IPS-18c (cell line): ENCODE results near the gene CPLX1.

Experiments used
- H3K4me3 ChIP-seq: 2 replicates; pipeline ENCODE4 v1.7.0; 2013; ENCODE audit warnings: low read depth, mild to moderate bottlenecking, low read length, moderate library complexity; ENCODE audit not compliant: insufficient read depth
- H3K9me3 ChIP-seq: one replicate; pipeline ENCODE4 v1.6.1; 2013; ENCODE audit warnings: mild to moderate bottlenecking, low read length, moderate library complexity; ENCODE audit not compliant: control insufficient read depth, insufficient read depth

Gene CPLX1

DNA sequence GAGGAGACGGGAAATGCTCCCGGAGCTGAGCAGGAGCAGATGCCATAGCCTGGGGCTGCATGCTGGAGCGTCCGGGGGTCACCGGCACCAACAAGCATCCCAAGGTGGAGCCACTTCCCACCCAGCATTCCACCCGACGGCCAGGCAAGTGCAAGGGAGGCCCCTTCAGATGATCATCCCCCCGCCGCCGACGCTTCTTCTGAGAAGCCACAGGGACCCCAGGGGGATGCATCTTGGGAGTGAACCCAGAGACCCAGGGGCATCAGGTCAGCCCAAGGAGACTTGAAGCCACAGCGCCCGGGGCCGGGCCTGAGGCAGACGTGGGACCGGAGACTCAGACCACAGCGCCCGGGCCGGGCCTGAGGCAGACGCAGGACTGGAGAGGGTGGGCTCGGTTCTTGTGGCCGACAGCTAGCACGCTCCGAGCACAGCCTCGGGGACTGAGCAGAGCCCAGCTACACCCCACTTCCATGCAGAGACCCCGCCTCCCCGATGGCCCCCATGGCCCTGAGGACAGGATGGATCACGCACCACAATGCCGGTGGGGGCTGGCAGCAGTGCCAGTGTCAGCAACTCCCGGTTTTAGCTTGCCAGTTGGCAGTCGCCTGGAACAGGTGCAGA, 33.0 kb upstream of the CPLX1 start:
- H3K9me3 ChIP-seq: no peaks in the 10 kb centered on the region
- no peak overlapping the region for H3K4me3 ChIP-seq

DNA sequence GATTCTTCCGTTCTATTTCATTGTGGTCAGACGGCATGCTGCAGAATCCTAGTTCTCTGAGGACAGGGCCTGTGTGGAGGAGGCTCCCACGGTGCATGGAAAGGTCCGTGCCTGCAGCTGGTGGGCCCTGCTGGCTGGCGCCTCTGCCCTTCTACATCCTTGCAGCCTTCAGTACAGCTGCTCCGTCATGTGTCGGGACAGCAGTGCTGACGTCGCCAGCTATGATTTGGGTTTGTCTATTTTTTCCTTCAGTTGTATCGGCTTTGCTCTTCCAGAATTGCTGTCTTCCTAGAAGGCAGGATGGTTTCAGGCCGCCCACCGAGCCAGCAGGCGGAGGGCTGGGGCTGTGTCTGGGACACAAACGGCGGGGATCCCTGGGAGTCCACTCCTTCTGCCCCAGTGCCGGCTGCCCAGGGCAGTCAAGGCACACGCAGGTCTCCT, 32.1 kb upstream of the CPLX1 start:
- H3K4me3 ChIP-seq: no peak overlapping the region
- H3K9me3 ChIP-seq: no peaks in the 10 kb centered on the region

- H3K4me3 ChIP-seq: no peak overlapping the region
- no peaks in the 10 kb centered on the region for H3K9me3 ChIP-seq
These were observed 31.5 kb upstream of the CPLX1 start for GRCh38 chr4:857461-857860.

GRCh38 chr4:856225-856901, 30.4 kb upstream of the CPLX1 start:
- Histone ChIP-seq H3K9me3 (no peaks in the 10 kb centered on the region), H3K4me3 (no peak overlapping the region)

GRCh38 chr4:855880-856224, 29.9 kb upstream of the CPLX1 start:
- H3K4me3 ChIP-seq: no peak overlapping the region
- H3K9me3 ChIP-seq: no peaks in the 10 kb centered on the region

GRCh38 chr4:854356-854755, 28.4 kb upstream of the CPLX1 start:
- no peak overlapping the region for H3K4me3 ChIP-seq
- H3K9me3 ChIP-seq: no peaks in the 10 kb centered on the region

DNA sequence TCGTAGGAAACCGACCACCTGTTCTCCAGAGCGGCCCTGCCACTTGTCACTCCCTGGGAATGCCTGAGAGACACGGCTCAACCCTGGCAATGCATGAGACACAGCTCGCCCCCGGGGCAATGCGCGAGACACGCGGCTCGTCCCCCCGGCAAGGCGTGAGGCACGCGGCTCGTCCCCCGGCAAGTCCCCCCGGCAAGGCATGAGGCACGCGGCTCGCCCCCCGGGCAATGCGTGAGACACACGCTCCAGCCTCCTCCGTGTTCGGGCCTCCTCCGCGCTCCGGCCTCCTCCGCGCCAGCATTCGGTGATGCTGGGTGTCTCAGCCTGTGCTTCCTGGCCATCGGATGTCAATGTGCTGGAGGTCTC, 27.5 kb upstream of the CPLX1 start:
- Histone ChIP-seq H3K4me3 (no peak overlapping the region), H3K9me3 (no peaks in the 10 kb centered on the region)

DNA sequence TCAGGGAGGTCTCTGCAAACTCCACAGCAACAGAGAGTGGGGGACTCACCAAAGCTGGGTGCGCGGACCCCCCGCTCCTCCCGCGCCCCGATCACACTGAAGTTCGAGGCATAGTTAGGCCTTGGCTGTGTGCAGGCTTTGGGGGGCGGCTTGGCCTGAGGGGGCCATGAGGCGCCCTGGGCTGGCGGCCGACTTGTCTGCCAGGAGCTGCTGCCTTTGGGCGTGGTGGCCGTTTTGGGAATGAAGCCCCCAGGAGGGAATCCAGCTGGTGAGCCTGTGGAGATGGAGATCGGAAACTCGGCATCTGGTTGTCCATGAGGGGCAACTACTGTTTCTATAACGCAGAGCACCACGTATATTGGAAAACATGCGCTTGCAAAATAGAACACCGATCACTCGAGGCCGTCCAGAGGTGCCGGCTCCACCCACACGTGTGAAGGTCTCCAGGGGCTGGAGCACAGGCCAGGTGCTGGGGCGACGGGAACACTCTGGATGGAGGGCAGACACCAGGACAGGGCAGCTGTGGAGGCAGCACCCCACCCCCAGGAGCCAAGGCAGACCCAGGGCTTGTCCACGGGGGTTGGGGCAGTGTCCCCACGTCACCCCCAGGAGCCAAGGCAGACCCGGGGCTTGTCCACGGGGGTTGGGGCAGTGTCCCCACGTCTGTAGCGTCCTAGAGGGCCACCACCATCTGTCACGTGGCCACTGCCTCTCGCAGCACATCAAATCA, 25.9 kb upstream of the CPLX1 start:
- no peak overlapping the region for H3K4me3 ChIP-seq
- no peaks in the 10 kb centered on the region for H3K9me3 ChIP-seq

DNA sequence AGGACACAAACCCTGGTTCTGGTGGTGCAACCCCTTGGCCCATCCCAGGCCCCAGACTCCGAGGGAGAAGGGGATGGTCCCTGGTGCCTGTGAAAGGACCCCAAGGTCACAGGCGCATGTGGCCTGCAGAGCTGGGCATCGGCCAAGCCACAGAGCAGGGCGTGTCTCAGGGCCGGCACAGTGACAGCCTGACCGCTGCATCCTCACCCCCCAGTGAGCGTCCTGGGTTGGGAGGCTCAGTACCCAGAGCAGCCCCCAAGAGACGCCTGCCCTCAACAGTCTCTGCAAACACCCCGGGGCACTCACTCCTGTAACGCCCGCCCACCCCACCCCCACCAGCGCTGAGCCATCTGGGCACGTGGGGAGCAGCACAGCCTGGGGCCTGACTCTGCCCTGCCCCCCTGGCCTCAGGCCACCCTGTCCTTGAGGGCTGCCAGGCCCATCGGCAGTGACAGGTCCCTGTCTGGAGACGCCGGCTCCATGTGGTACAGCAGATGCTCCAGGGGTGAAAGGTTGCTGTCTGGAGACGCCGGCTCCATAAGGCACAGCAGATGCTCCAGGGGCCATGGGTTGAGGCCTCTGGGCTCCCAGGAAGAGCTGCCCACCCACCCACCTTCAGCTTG, 24.5 kb upstream of the CPLX1 start:
- H3K9me3 ChIP-seq: no peaks in the 10 kb centered on the region
- H3K4me3 ChIP-seq: no peak overlapping the region

- Histone ChIP-seq H3K9me3 (no peaks in the 10 kb centered on the region), H3K4me3 (no peak overlapping the region)
These were observed 23.7 kb upstream of the CPLX1 start for GRCh38 chr4:849478-850175.

DNA sequence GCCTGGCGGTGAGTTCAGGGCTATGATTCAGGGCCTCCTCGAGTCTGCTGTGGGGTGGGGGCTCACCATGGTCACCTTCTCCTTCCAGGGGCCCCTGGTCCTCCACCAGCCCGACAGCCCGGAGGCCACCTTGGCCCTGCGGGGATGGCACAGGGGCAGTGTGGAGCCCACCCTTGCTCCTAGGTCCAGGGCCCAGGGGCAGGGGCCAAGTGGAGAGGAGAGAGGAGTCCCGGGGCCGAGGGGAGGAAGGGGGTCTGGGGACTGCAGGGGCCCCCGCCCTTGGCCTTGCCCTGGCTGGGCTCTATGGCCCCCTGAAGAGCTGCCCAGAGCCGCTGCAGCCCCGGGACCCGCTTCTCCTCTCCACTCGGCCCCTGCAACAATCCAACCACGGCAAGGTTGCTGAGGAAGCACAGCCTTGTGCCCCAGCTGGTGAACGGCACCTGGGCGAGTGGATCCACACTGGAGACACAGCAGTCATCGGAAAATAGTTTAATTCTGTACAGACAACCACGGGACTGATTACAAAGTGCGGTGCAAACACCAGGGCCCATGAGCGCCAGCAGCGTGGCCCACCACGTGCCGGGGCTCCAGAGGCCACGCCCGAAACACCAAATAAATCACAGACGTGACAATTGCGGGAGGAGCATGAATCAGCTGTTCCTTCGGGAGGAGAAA, 23.0 kb upstream of the CPLX1 start:
- no peak overlapping the region for H3K4me3 ChIP-seq

GRCh38 chr4:848307-848691, 22.4 kb upstream of the CPLX1 start:
- no peak overlapping the region for H3K4me3 ChIP-seq
- H3K9me3 ChIP-seq: no peaks in the 10 kb centered on the region

More for the DNA sequence above, 23.0 kb upstream of the CPLX1 start:
- H3K9me3 ChIP-seq: no peaks in the 10 kb centered on the region

DNA sequence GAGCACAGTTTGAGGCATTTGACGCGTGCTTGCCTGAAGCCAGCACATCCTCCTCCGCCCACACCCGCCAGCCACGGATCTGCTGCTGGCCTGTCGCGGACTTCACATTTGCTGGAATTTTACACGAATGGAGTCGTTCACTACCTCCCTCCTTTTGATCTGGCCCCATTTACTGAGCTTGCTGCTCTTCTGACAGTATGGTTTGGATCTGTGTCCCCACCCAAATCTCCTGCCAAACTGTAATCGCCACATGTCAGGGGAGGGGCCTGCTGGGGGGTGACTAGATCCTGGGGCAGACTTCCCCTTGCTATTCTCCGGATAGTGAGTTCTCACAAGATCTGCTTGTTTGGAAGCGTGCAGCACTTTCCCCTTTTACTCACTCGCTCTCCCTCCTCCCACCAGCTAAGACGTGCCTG, 19.9 kb upstream of the CPLX1 start:
- no peaks in the 10 kb centered on the region for H3K9me3 ChIP-seq
- H3K4me3 ChIP-seq: no peak overlapping the region

GRCh38 chr4:845233-845835, 19.4 kb upstream of the CPLX1 start:
- H3K4me3 ChIP-seq: no peak overlapping the region
- no peaks in the 10 kb centered on the region for H3K9me3 ChIP-seq

DNA sequence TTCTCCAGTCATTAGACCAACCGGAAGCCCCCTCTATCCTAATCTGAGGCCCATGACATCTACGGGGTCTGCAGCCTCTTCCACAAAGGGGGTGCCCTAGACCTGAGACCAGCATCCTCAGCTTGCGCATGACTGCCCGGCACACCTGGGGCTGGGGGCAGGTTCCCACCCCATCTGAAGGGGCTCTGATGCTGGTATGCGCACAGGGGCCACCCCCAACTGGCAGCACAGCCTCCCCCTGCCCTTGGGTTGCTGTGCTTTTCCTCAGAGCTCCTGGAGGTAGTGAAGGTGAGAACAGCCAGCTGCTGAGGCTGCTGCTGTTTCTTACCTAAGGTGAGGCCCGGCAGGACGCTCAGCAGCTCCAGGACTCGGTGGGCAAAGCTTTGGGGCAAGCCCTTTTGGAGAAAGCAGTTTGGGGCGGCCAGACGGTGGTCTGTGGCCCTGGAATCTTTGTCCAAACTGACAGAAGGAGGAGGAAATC, 18.9 kb upstream of the CPLX1 start:
- no peaks in the 10 kb centered on the region for H3K9me3 ChIP-seq
- no peak overlapping the region for H3K4me3 ChIP-seq

DNA sequence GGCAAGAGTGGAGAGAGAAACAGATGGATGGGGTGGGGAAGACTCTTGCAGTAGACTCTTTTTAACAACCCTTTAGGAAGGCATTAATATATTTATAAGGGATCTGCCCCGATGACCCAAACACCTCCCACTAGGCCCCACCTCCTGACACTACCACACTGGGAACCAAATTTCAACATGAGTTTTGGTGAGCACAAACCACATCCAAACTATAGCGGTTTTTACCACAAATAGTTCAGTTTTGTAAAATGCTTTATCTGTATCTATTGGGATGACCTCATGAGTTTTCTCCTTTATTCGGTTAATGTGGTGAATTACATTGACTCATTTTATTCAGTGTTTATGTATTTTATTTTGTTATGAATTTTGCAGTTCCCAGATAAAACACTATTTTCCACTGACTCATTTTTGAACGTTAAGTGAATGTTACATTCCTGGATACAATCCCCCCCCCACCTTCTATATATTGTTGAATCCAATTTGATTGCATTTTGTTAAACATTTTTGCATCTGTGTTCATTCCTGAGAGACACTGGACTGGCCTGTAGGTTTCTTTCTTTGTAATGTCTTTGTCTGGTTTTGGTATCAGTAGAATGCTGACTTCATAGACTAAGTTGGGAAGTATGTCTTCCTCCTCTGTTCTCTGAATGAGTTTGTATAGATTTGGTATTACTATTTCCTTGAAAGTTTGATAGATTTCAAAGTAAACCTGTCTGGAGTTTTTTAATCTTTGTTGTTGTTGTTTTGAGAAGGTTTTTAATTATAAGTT, 13.9 kb upstream of the CPLX1 start:
- Histone ChIP-seq H3K9me3 (peaks cover 6% of the 10 kb centered on the region), H3K4me3 (no peak overlapping the region)
